Mucosa of descending colon (tissue), 3 donors: Measurements from ENCODE around the gene FBLN1. TPM values are rescaled to one million over a fixed set of nuclear protein-coding genes. Genes with fewer than 3 reads are reported as not detected.

Source experiments
- ATAC-seq: fragments of 200-7000 bp; cut with Tn5 transposase; one replicate; pipeline ENCODE4 v1.9.1; 2020; ENCODE audit warnings: mild to moderate bottlenecking, moderate library complexity
- DNase-seq, 3 donors: peaks; one replicate each; pipeline ENCODE4 v3.0.0-alpha.2; 2020
- H3K36me3 ChIP-seq: fragments of 200-600 bp; one replicate; pipeline ENCODE4 v1.8.0; 2021; ENCODE audit warnings: low read depth, mild to moderate bottlenecking
- H3K4me1 ChIP-seq: fragments of 200-600 bp; one replicate; pipeline ENCODE4 v1.8.0; 2021; ENCODE audit warnings: low read depth, mild to moderate bottlenecking
- H3K4me3 ChIP-seq: fragments of 200-600 bp; one replicate; pipeline ENCODE4 v1.8.0; 2021; ENCODE audit warnings: mild to moderate bottlenecking
- H3K9me3 ChIP-seq: fragments of 200-600 bp; one replicate; pipeline ENCODE4 v1.8.0; 2021; ENCODE audit warnings: mild to moderate bottlenecking
- intact Hi-C, 2 donors: fragments of 100-400 bp; cut with DNase I in 1 of 2; cut with micrococcal nuclease in 1 of 2; formaldehyde crosslinking; loops; one replicate each; pipeline versions ENCODE4 v1.11.0 to v1.11.1; 2022; cut with DNase I, micrococcal nuclease
- total RNA-seq, 3 donors: library from RNA; stranded (reverse); fragmentation: NEBNext Ultra II Directional in 2 of 3; extraction: Animal tissue kit (Norgen Biotek cat#: 25700) in 2 of 3; gene quantifications; one replicate each; pipeline versions ENCODE4 v1.2.1 to v1.2.4, GENCODE V29; 2021 to 2023
- TF ChIP-seq, protein P1 (sequence below): fragments of 200-600 bp; IDR thresholded peaks from one replicate; pipeline ENCODE4 v1.8.0; 2022; ENCODE audit warnings: antibody characterized with exemption, mild to moderate bottlenecking
- donor health status: DM: no; HTN: no; CAD: no; lungs with moderate emphysema.
- donor health status: DM: no; HTN: no; CAD: no.
- donor health status: DM: no; HTN: yes; CAD: no.

Gene FBLN1
- total RNA-seq, 3 donors from 2014 or later: 34.1 to 198 (median 88.3) TPM

DNA sequence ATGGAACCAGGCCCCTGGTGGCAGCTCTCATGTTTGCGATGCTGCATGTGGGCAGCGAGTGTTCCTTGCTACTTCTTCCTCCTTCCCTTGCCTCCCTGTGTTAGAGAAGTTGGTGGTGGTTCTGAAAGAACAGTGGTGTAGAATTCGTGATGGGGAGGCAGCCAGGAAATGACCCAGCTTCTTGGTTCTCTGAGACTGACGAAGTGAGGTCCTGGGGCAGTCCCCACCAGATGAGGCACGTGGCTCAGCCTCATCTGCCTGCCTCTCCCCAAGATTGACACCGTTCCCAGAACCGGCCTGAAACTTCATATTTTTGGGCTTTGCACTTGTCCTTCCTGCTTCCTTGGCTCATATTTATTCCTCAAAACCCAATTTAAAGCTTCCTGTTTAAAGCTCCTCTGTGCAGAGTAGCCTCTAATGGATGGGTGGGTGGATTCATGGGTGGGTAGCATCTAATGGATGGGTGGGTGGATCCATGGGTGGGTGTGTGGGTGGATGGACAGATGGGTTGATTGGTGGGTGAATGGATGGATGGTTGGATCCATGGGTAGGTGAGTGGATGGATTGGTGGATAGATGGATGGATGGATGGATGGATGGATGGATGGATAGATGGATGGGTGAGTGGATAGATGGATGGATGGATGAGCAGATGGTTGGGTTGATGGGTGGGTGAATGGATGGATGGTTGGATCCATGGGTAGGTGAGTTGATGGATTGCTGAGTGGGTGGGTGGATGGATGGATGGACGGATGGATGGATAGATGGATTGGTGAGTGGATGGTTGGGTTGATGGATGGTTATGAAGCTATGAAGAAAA is 91.6 kb downstream of the FBLN1 start:
- DNase-seq (no peak), ATAC-seq (no peak)
- Histone ChIP-seq H3K4me1 (no peaks in the 10 kb centered on the region), H3K9me3 (no peaks in the 10 kb centered on the region), H3K4me3 (no peak overlapping the region), H3K36me3 (no peaks in the 10 kb centered on the region)
- intact Hi-C loops: no loop called here
- TF ChIP-seq, protein P1, sequence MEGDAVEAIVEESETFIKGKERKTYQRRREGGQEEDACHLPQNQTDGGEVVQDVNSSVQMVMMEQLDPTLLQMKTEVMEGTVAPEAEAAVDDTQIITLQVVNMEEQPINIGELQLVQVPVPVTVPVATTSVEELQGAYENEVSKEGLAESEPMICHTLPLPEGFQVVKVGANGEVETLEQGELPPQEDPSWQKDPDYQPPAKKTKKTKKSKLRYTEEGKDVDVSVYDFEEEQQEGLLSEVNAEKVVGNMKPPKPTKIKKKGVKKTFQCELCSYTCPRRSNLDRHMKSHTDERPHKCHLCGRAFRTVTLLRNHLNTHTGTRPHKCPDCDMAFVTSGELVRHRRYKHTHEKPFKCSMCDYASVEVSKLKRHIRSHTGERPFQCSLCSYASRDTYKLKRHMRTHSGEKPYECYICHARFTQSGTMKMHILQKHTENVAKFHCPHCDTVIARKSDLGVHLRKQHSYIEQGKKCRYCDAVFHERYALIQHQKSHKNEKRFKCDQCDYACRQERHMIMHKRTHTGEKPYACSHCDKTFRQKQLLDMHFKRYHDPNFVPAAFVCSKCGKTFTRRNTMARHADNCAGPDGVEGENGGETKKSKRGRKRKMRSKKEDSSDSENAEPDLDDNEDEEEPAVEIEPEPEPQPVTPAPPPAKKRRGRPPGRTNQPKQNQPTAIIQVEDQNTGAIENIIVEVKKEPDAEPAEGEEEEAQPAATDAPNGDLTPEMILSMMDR: no peak

DNA sequence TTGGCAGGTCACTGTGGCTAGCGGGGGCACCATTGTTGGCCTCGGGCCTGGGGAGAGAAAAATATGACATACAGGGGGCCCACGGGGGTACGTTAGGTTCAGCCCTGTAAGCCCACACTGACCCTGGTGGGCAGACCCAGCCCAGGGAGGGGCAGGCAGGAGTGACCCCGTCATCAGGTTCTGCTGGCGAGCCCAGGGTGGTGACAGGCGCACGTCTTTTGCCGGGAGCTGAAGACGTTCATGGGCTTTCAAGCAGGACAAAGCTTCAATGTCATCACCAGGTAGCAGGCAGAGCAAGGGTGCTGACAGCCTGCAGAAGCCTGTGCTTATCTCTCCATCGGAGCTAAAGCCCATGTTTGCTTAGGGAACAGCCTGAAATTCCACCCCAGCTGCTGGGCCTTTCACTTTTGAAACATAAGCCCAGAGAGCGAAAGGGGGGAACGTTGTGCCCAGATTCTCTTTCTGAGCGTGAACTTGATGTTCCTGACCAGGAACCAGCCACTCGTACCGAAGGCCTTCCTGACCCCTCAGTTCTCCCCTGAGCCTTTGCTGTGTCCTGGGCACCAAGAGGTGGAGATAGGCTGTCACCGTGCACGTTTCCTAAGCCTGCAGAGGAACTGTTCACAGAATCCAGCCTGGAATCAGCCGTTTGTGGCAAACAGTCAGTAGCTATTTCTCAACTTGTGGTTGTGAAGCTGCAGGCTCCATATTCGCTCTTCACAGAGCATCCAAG is 94.9 kb downstream of the FBLN1 start:
- Histone ChIP-seq H3K9me3 (no peaks in the 10 kb centered on the region), H3K36me3 (no peaks in the 10 kb centered on the region), H3K4me3 (no peak overlapping the region), H3K4me1 (peaks cover 5% of the 10 kb centered on the region)
- no peak for DNase-seq
- intact Hi-C loops: no loop called here
- ATAC-seq: peak; percentile 76
- TF ChIP-seq, protein P1: no peak

DNA sequence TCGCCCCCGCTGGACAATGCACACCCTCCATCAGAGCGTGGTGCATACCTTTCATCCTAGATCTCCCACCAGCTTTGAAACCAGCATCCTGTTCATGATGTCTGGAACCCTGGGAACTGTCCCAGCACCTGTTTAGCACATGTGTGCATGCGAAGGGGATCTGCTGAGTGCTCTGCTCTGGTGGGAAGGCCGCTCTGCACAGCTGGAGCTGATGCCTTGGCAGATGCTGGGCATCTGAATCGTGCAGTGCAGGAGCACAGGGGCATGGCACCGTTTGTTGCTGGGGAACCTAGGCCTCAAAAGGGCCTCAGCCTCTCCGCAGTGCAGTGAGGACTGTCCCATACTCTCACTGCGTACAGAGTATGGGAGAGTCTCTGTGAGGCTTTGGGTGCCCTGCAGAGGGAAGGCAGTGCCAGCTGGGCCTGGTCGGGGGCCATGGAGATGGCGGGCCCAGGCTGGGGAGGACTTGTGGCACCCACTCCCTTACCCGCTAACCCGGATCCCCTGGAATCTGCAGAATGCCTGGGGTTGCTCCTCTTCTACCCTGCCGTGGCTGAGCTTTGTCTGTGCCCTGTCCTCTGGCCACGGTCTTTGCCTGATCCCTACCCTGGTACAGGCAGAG is 96.0 kb downstream of the FBLN1 start:
- ATAC-seq (no peak), DNase-seq (no peak)
- TF ChIP-seq, protein P1: no peak
- Histone ChIP-seq H3K36me3 (no peaks in the 10 kb centered on the region), H3K4me1 (peaks cover 5% of the 10 kb centered on the region), H3K4me3 (no peak overlapping the region), H3K9me3 (no peaks in the 10 kb centered on the region)
- intact Hi-C loops: no loop called here

DNA sequence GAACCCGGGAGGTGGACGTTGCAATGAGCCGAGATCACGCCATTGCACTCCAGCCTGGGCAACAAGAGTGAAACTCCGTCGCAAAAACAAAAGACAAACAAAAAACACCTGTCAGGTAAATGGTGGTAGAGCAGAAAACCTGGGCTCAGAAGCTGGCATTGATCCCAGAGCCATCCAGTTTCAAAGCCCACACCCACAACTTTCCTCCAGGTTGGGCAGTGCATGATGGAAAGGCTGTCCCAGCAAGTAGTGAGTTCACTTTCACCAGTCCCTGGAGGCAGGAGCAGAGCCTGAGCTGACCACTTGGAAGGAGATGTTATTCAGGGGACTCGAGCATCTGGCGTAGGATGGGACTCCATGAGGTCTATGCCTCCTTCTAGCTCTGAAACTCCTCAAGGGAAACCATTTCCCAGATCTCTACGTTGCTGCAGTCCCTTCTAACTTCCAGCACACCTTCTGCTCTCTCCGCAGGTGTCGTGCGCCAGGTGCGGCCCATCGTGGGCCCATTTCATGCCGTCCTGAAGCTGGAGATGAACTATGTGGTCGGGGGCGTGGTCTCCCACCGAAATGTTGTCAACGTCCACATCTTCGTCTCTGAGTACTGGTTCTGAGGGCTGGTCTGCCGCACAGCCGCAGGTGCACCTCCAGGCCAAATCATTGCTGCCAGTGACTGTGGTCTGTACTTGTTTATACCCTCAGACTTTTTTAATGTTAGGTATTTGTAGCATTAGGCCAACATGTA is 97.3 kb downstream of the FBLN1 start:
- TF ChIP-seq, protein P1: no peak
- DNase-seq (peak in 2 of 3 donors; percentile 40 to 57), ATAC-seq (peak; percentile 72)
- intact Hi-C loops: no loop called here
- Histone ChIP-seq H3K4me3 (no peak overlapping the region), H3K36me3 (no peaks in the 10 kb centered on the region), H3K4me1 (peaks cover 8% of the 10 kb centered on the region), H3K9me3 (no peaks in the 10 kb centered on the region)
